ENCODE results near the gene NR1I2. TPM values are rescaled to one million over a fixed set of nuclear protein-coding genes. Genes with fewer than 3 reads are reported as not detected.

NR1I2 gene
- polyA plus RNA-seq, 1 donor from 2014 or later: 0.53 TPM

GRCh38 chr3:119792270-119792669, 10.4 kb downstream of the NR1I2 start:
- Histone ChIP-seq H3K36me3 (ENCODE audit: insufficient read depth, low read length) (no peaks in the 10 kb centered on the region), H3K79me2 (replicated peaks; ENCODE audit: insufficient read depth, low read length) (no peaks in the 10 kb centered on the region), H3K4me3 (ENCODE audit: low read length) (no peak overlapping the region), H3K9ac (ENCODE audit: low read length) (no peak overlapping the region), H3K9me2 (ENCODE audit: insufficient read depth, low read length) (no peaks in the 10 kb centered on the region), H3K27me3 (ENCODE audit: insufficient read depth, low read depth, low read length) (no peaks in the 10 kb centered on the region), H3K4me2 (ENCODE audit: low read length) (no peak overlapping the region), H3K27ac (ENCODE audit: low read length) (no peak overlapping the region), H3K9me3 (ENCODE audit: low read length) (no peaks in the 10 kb centered on the region), H2AFZ (ENCODE audit: low read depth, low read length) (no peak overlapping the region), H4K20me1 (ENCODE audit: insufficient read depth) (no peaks in the 10 kb centered on the region), H3F3A (ENCODE audit: insufficient read depth, low read length, poor library complexity, severe bottlenecking) (no peaks in the 10 kb centered on the region)
- TF ChIP-seq MXI1 (conservative IDR thresholded peaks at IDR 0.05; ENCODE audit: poor library complexity, severe bottlenecking) (no peak), SMC3 (conservative IDR thresholded peaks at IDR 0.05; ENCODE audit: poor library complexity) (no peak), TAF1 (IDR thresholded peaks at IDR 0.05; ENCODE audit: low read depth) (no peak), POLR2AphosphoS5 (IDR thresholded peaks at IDR 0.05) (no peak), RAD21 (conservative IDR thresholded peaks at IDR 0.05) (no peak), EP300 (conservative IDR thresholded peaks at IDR 0.05; ENCODE audit: poor library complexity, severe bottlenecking) (no peak), EZH2 (IDR thresholded peaks at IDR 0.05; ENCODE audit: borderline replicate concordance, insufficient read depth, low read length, poor library complexity, severe bottlenecking) (no peak), REST (IDR thresholded peaks at IDR 0.05; ENCODE audit: borderline replicate concordance) (no peak)
- TF ChIP-seq, protein P1, sequence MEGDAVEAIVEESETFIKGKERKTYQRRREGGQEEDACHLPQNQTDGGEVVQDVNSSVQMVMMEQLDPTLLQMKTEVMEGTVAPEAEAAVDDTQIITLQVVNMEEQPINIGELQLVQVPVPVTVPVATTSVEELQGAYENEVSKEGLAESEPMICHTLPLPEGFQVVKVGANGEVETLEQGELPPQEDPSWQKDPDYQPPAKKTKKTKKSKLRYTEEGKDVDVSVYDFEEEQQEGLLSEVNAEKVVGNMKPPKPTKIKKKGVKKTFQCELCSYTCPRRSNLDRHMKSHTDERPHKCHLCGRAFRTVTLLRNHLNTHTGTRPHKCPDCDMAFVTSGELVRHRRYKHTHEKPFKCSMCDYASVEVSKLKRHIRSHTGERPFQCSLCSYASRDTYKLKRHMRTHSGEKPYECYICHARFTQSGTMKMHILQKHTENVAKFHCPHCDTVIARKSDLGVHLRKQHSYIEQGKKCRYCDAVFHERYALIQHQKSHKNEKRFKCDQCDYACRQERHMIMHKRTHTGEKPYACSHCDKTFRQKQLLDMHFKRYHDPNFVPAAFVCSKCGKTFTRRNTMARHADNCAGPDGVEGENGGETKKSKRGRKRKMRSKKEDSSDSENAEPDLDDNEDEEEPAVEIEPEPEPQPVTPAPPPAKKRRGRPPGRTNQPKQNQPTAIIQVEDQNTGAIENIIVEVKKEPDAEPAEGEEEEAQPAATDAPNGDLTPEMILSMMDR (IDR thresholded peaks at IDR 0.05; ENCODE audit: poor library complexity, severe bottlenecking): no peak

- TF ChIP-seq SMC3 (conservative IDR thresholded peaks at IDR 0.05; ENCODE audit: poor library complexity) (no peak), RAD21 (conservative IDR thresholded peaks at IDR 0.05) (no peak), POLR2AphosphoS5 (IDR thresholded peaks at IDR 0.05) (no peak), EZH2 (IDR thresholded peaks at IDR 0.05; ENCODE audit: borderline replicate concordance, insufficient read depth, low read length, poor library complexity, severe bottlenecking) (no peak), EP300 (conservative IDR thresholded peaks at IDR 0.05; ENCODE audit: poor library complexity, severe bottlenecking) (no peak), TAF1 (IDR thresholded peaks at IDR 0.05; ENCODE audit: low read depth) (no peak), MXI1 (conservative IDR thresholded peaks at IDR 0.05; ENCODE audit: poor library complexity, severe bottlenecking) (no peak), REST (IDR thresholded peaks at IDR 0.05; ENCODE audit: borderline replicate concordance) (no peak)
- TF ChIP-seq, protein P1 (IDR thresholded peaks at IDR 0.05; ENCODE audit: poor library complexity, severe bottlenecking): no peak
- H3K79me2 ChIP-seq (replicated peaks; ENCODE audit: insufficient read depth, low read length): no peaks in the 10 kb centered on the region
- H3K27ac ChIP-seq (ENCODE audit: low read length): no peak overlapping the region
- H3K4me3 ChIP-seq (ENCODE audit: low read length): no peak overlapping the region
- no peaks in the 10 kb centered on the region for H3K9me2 ChIP-seq (ENCODE audit: insufficient read depth, low read length)
- no peak overlapping the region for H3K9ac ChIP-seq (ENCODE audit: low read length)
- no peaks in the 10 kb centered on the region for H3F3A ChIP-seq (ENCODE audit: insufficient read depth, low read length, poor library complexity, severe bottlenecking)
- no peaks in the 10 kb centered on the region for H3K36me3 ChIP-seq (ENCODE audit: insufficient read depth, low read length)
- no peaks in the 10 kb centered on the region for H3K27me3 ChIP-seq (ENCODE audit: insufficient read depth, low read depth, low read length)
- no peak overlapping the region for H2AFZ ChIP-seq (ENCODE audit: low read depth, low read length)
- H4K20me1 ChIP-seq (ENCODE audit: insufficient read depth): no peaks in the 10 kb centered on the region
- H3K4me2 ChIP-seq (ENCODE audit: low read length): no peak overlapping the region
- H3K9me3 ChIP-seq (ENCODE audit: low read length): no peaks in the 10 kb centered on the region
Observed at GRCh38 chr3:119794401-119794800, 12.5 kb downstream of the NR1I2 start.
